PC-3 (cell line): Measurements from ENCODE around the gene SPEM1. TPM values are rescaled to one million over a fixed set of nuclear protein-coding genes. Genes with fewer than 3 reads are reported as not detected.

Experiments
- ATAC-seq: fragments of 200-7000 bp; cut with Tn5 transposase; 2 replicates; pipeline ENCODE4 v1.9.1; 2020; ENCODE audit warnings: mild to moderate bottlenecking, moderate library complexity
- BruUV-seq: library from RNA; stranded (reverse); fragments of 400-500 nt; replicated peaks from 2 replicates; lab custom pipeline; 2021; lab: Mats Ljungman, UMichigan
- CTCF ChIA-PET: fragments of 300-600 bp; sonication (Branson Sonifier 250); formaldehyde crosslinking; loops from one replicate; lab custom pipeline; 2022; ENCODE audit warnings: antibody characterized with exemption; lab: Charles Lee
- POLR2A ChIA-PET: fragments of 300-600 bp; sonication (Branson Sonifier 250); formaldehyde crosslinking; loops from one replicate; lab custom pipeline; 2022; ENCODE audit warnings: antibody characterized with exemption; ENCODE audit not compliant: unreplicated experiment; lab: Charles Lee
- DNase-seq: peaks from one replicate; pipeline ENCODE4 v3.0.0-alpha.2; 2015
- H2AFZ ChIP-seq: fragments of 300-600 bp; sonication (generic); 2 replicates; pipeline ENCODE4 v1.6.0; 2016; ENCODE audit warnings: antibody characterized with exemption, low read length
- H3F3A ChIP-seq: fragments of 300-600 bp; sonication (generic); one replicate; pipeline ENCODE4 v1.6.0; 2017; ENCODE audit warnings: antibody characterized with exemption, low read length, control low read depth, mild to moderate bottlenecking; ENCODE audit not compliant: unreplicated experiment
- H3K27ac ChIP-seq: fragments of 300-600 bp; sonication (generic); 2 replicates; pipeline ENCODE4 v1.5.1; 2016; ENCODE audit warnings: mild to moderate bottlenecking, low read length
- H3K27me3 ChIP-seq: fragments of 300-600 bp; sonication (generic); 2 replicates; pipeline ENCODE4 v1.6.1; 2016; ENCODE audit warnings: low read length, mixed read lengths
- H3K36me3 ChIP-seq: fragments of 300-600 bp; sonication (generic); 2 replicates; pipeline ENCODE4 v1.6.1; 2016; ENCODE audit warnings: low read depth, mixed run types, low read length, mixed read lengths
- H3K4me1 ChIP-seq: fragments of 300-600 bp; sonication (generic); 2 replicates; pipeline ENCODE4 v1.5.1; 2016; ENCODE audit warnings: low read length; ENCODE audit not compliant: insufficient read depth
- H3K4me2 ChIP-seq: fragments of 300-600 bp; sonication (generic); 2 replicates; pipeline ENCODE4 v1.6.0; 2016; ENCODE audit warnings: low read length
- H3K4me3 ChIP-seq: fragments of 300-600 bp; sonication (generic); 2 replicates; pipeline ENCODE4 v1.5.1; 2016; ENCODE audit warnings: mild to moderate bottlenecking, low read length, mixed read lengths
- H3K79me2 ChIP-seq: fragments of 300-600 bp; sonication (generic); 2 replicates; pipeline ENCODE4 v1.6.1; 2017; ENCODE audit warnings: low read length, mixed read lengths
- H3K9ac ChIP-seq: fragments of 300-600 bp; sonication (generic); 2 replicates; pipeline ENCODE4 v1.6.0; 2016; ENCODE audit warnings: mild to moderate bottlenecking, low read length
- H3K9me2 ChIP-seq: fragments of 300-600 bp; sonication (generic); replicated peaks from 2 replicates; pipeline ENCODE4 v1.6.1; 2016; ENCODE audit warnings: mixed run types, low read length, mixed read lengths
- H3K9me3 ChIP-seq: fragments of 300-600 bp; sonication (generic); 2 replicates; pipeline ENCODE4 v1.6.1; 2016; ENCODE audit warnings: low read length, mixed read lengths
- H4K20me1 ChIP-seq: fragments of 300-600 bp; sonication (generic); 2 replicates; pipeline ENCODE4 v1.6.1; 2016; ENCODE audit warnings: low read length, mixed read lengths
- EZH2 ChIP-seq: fragments of 300-600 bp; sonication (generic); IDR thresholded peaks from one replicate; pipeline ENCODE4 v1.6.1; 2017; ENCODE audit warnings: antibody characterized with exemption, mild to moderate bottlenecking, low read length; ENCODE audit not compliant: unreplicated experiment
- EZH2phosphoT487 ChIP-seq: fragments of 300-600 bp; sonication (generic); IDR thresholded peaks from 2 replicates; pipeline ENCODE4 v1.6.1; 2018; ENCODE audit warnings: mild to moderate bottlenecking, antibody characterized with exemption, low read length, borderline replicate concordance
- intact Hi-C: fragments of 100-400 bp; cut with micrococcal nuclease; formaldehyde crosslinking; loops from 2 replicates; pipeline ENCODE4 v1.9.0; 2023
- total RNA-seq: library from RNA; depleted of rRNA; stranded (reverse); fragments of >200 nt; gene quantifications from 2 replicates; pipeline ENCODE4 v1.2.3, GENCODE V29; 2014
- TF ChIP-seq, protein P1 (sequence below): fragments of 300-600 bp; sonication (generic); conservative IDR thresholded peaks from 2 replicates; pipeline ENCODE4 v1.5.1; 2017; ENCODE audit warnings: antibody characterized with exemption, low read depth, mild to moderate bottlenecking, low read length

SPEM1 gene
- total RNA-seq, 1 experiment from 2014 or later: not detected

DNA sequence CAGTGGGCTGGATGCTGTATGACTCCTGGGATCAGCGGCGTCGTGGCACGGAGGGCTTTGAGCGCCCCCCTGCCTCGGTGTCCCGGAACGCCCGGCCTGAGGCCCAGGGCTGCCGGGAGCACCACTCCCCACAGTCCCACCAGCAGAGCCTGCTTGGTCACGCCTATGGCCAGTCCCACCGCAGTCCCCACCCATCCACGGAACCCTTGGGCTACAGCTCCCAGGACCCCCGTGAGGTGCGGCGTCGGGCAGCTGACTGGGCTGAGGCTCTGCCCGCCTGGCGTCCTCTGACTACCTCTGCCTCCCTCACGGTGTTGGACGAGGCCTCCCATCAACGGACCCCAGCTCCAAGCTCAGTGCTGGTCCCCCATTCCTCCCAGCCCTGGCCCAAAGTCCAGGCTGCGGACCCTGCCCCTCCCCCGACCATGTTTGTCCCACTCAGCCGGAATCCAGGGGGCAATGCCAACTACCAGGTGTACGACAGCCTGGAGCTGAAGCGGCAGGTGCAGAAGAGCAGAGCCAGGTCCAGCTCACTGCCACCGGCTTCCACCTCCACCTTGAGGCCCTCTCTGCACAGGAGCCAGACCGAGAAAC lies 6.9 kb downstream of the SPEM1 start:
- TF ChIP-seq EZH2: no peak
- TF ChIP-seq, protein P1, sequence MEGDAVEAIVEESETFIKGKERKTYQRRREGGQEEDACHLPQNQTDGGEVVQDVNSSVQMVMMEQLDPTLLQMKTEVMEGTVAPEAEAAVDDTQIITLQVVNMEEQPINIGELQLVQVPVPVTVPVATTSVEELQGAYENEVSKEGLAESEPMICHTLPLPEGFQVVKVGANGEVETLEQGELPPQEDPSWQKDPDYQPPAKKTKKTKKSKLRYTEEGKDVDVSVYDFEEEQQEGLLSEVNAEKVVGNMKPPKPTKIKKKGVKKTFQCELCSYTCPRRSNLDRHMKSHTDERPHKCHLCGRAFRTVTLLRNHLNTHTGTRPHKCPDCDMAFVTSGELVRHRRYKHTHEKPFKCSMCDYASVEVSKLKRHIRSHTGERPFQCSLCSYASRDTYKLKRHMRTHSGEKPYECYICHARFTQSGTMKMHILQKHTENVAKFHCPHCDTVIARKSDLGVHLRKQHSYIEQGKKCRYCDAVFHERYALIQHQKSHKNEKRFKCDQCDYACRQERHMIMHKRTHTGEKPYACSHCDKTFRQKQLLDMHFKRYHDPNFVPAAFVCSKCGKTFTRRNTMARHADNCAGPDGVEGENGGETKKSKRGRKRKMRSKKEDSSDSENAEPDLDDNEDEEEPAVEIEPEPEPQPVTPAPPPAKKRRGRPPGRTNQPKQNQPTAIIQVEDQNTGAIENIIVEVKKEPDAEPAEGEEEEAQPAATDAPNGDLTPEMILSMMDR: no peak
- H4K20me1 ChIP-seq: no peaks in the 10 kb centered on the region
- H3K9ac ChIP-seq: no peak overlapping the region
- ATAC-seq (no peak), DNase-seq (no peak)
- H3K36me3 ChIP-seq: no peaks in the 10 kb centered on the region
- no TSS peak for BruUV-seq
- CTCF ChIA-PET: no interaction called here
- no peaks in the 10 kb centered on the region for H3K79me2 ChIP-seq
- no peaks in the 10 kb centered on the region for H3K9me2 ChIP-seq
- POLR2A ChIA-PET: no interaction called here
- H2AFZ ChIP-seq: no peak overlapping the region
- intact Hi-C loops: no loop called here
- no peaks in the 10 kb centered on the region for H3F3A ChIP-seq
- H3K4me3 ChIP-seq: no peak overlapping the region
- no peaks in the 10 kb centered on the region for H3K27me3 ChIP-seq
- H3K4me2 ChIP-seq: no peak overlapping the region
- no peak overlapping the region for H3K27ac ChIP-seq
- no peaks in the 10 kb centered on the region for H3K4me1 ChIP-seq
- H3K9me3 ChIP-seq: no peaks in the 10 kb centered on the region

DNA sequence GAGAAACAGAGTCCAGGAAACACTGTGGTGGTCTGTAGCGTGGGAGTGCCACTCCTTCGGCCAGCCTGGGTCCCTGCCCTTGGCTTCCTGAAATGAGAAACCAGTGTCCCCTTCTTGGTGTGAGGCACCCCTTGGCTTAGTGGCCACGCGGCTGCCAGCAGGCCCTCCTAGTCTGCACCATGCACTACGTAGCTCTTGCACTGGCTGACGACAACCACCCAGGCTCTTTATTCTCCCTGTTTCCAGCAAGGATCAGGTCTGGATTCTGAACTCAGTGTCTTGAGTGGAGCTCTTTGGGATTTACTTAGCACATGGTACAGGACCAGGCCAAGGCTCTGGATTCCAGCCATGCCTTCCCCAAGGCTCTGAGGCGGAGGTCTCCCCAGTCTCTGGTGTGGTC lies 7.4 kb downstream of the SPEM1 start:
- Histone ChIP-seq H2AFZ (no peak overlapping the region), H3K27ac (no peak overlapping the region), H3K79me2 (no peaks in the 10 kb centered on the region), H3K9me2 (no peaks in the 10 kb centered on the region), H3K36me3 (no peaks in the 10 kb centered on the region), H3K9ac (no peak overlapping the region), H3K9me3 (no peaks in the 10 kb centered on the region), H3K4me2 (no peak overlapping the region), H4K20me1 (no peaks in the 10 kb centered on the region), H3F3A (no peaks in the 10 kb centered on the region), H3K4me3 (no peak overlapping the region), H3K4me1 (no peaks in the 10 kb centered on the region), H3K27me3 (no peaks in the 10 kb centered on the region)
- POLR2A ChIA-PET: no interaction called here
- TF ChIP-seq EZH2phosphoT487 (no peak), EZH2 (no peak)
- TF ChIP-seq, protein P1: no peak
- ATAC-seq: no peak
- no TSS peak for BruUV-seq
- CTCF ChIA-PET: no interaction called here
- DNase-seq: no peak
- intact Hi-C loops: no loop called here

DNA sequence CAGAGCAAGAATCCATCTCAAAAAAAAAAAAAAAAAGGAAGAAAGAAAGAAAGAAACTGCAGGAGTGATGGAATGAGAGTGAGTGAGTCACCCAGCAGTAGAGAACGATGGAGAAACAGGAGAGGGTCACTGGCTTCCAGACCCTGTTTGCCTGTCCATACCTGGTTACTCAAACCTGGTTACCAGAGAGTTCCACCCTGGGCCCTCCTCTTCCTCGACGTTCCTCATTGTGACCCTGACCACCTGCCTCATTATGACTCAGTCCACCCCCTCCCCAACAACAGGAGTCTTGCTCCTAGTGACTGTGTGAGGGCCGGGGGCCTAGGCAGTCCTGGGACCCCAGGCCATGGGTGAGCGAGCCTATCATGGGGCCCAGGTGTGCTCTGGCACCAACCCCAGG lies 8.4 kb downstream of the SPEM1 start, which contains the start of gene SPEM3:
TSS of gene SPEM3 (plus strand) at position 301 of the 400 bp plus-strand sequence. CDS start at position 347, 46 bp downstream.
- no TSS peak for BruUV-seq
- Histone ChIP-seq H3K27ac (no peak within 1 kb of the TSS), H3K79me2 (no peaks in the 10 kb centered on the region), H3K36me3 (no peaks in the 10 kb centered on the region), H3K9me2 (no peaks in the 10 kb centered on the region), H3K4me3 (no peak within 1 kb of the TSS), H3K9me3 (no peaks in the 10 kb centered on the region), H3F3A (no peaks in the 10 kb centered on the region), H2AFZ (no peak within 1 kb of the TSS), H3K4me1 (no peaks in the 10 kb centered on the region), H3K9ac (no peak within 1 kb of the TSS), H4K20me1 (no peaks in the 10 kb centered on the region), H3K4me2 (no peak within 1 kb of the TSS), H3K27me3 (no peaks in the 10 kb centered on the region)
- POLR2A ChIA-PET: no interaction called here
- intact Hi-C loops: no loop called here
- DNase-seq: no peak
- ATAC-seq: no peak
- TF ChIP-seq EZH2: no peak
- CTCF ChIA-PET: no interaction called here
